Stomach (tissue), 19 donors: ENCODE results near the gene C22orf31. TPM values are rescaled to one million over a fixed set of nuclear protein-coding genes. Genes with fewer than 3 reads are reported as not detected.

Experiments used
- DNase-seq, 2 donors: peaks; one replicate each; pipeline versions ENCODE4 v3.0.0 to v3.0.0-alpha.2; 2013 to 2019
- H3K27ac ChIP-seq, 5 donors: fragments of 200-600 bp in 4 of 5; sonication (generic) in 4 of 5; one replicate each; pipeline ENCODE4 v1.5.1; 2013 to 2019; ENCODE audit warnings: mild to moderate bottlenecking in 1 of 5, moderate library complexity in 1 of 5
- H3K27me3 ChIP-seq, 3 donors: fragments of 200-600 bp; sonication (generic); one replicate each; pipeline ENCODE4 v1.5.1; 2017 to 2019; ENCODE audit warnings: mixed run types in 1 of 3
- H3K36me3 ChIP-seq, 4 donors: fragments of 200-600 bp; sonication (generic); 1 replicate in 3 of 4; 2 replicates in 1 of 4; pipeline ENCODE4 v1.5.1; 2016 to 2019
- H3K4me1 ChIP-seq, 4 donors: fragments of 200-600 bp; sonication (generic); one replicate each; pipeline ENCODE4 v1.5.1; 2016 to 2019
- H3K4me3 ChIP-seq, 4 donors: fragments of 200-600 bp; sonication (generic) in 3 of 4; one replicate each; pipeline ENCODE4 v1.5.1; 2016 to 2019; ENCODE audit warnings: mild to moderate bottlenecking in 1 of 4
- H3K9me3 ChIP-seq, 4 donors: fragments of 200-600 bp; sonication (generic); one replicate each; pipeline ENCODE4 v1.5.1; 2016 to 2019
- CTCF ChIP-seq, 7 experiments: fragments of 450-650 bp in 4 of 7; fragments of 200-600 bp in 3 of 7; sonication (generic) in 3 of 7; IDR thresholded peaks; one replicate each; pipeline ENCODE4 v1.5.1; 2016 to 2019; ENCODE audit warnings: antibody characterized with exemption in 7 of 7, control low read depth in 2 of 7, mild to moderate bottlenecking in 1 of 7
- EP300 ChIP-seq: sonication (generic); formaldehyde crosslinking; IDR thresholded peaks from one replicate; pipeline ENCODE4 v1.6.1; 2017; ENCODE audit warnings: antibody characterized with exemption
- POLR2A ChIP-seq, 4 donors: fragments of 450-650 bp; IDR thresholded peaks; one replicate each; pipeline ENCODE4 v1.6.1; 2016; ENCODE audit warnings: antibody characterized with exemption in 4 of 4, control low read depth in 2 of 4, mild to moderate bottlenecking in 1 of 4, moderate library complexity in 1 of 4
- POLR2AphosphoS5 ChIP-seq, 3 donors: sonication (generic); formaldehyde crosslinking; IDR thresholded peaks; one replicate each; pipeline ENCODE4 v1.6.1; 2016; ENCODE audit warnings: antibody characterized with exemption in 3 of 3
- WGBS, 5 donors: extraction: QIAGEN DNeasy Blood & Tissue Kit in 3 of 5; methylation state at CpG; one replicate each; pipeline versions ENCODE4 v1.1.5 to v1.1.7; 2013 to 2018; 5-methylcytosine and 5-hydroxymethylcytosine counted together
- intact Hi-C: fragments of 100-400 bp; cut with DNase I; formaldehyde crosslinking; loops from one replicate; pipeline ENCODE4 v1.15.1; 2023; ENCODE audit warnings: low total_unique reads
- long read RNA-seq, 10 donors: transcript quantifications; one replicate each; lab custom pipeline, GENCODE V29; 2026
- polyA plus RNA-seq, 3 donors: library from polyadenylated mRNA; stranded (reverse); fragments of 200-250 nt; gene quantifications; one replicate each; pipeline ENCODE4 v1.2.3, GENCODE V29; 2013
- total RNA-seq, 5 donors: library from RNA; depleted of rRNA; stranded (reverse); fragments of >200 nt; gene quantifications; one replicate each; pipeline versions ENCODE4 v1.1.0 to v1.2.3, GENCODE V29; 2014 to 2016
- donor health status: healthy with polysubstance abuse.
- donor health status: Bipolar disorder and iron deficiency.
- donor health status: healthy.

Gene C22orf31
- under 1 TPM in 1 of 5 donors, not detected in 4; 0.55 TPM for total RNA-seq
- polyA plus RNA-seq = not detected
- long read RNA-seq, donor 1 = 0 reads
- long read RNA-seq, donor 2 = 0 reads
- long read RNA-seq, donor 3 = 0 reads
- long read RNA-seq, donor 4 = 0 reads
- long read RNA-seq, donor 5 = 0 reads
- long read RNA-seq, donor 6 = 0 reads
- long read RNA-seq, donor 7 = 0 reads
- long read RNA-seq, donor 8 = 0 reads
- long read RNA-seq, donor 9 = 0 reads
- long read RNA-seq, donor 10 = 0 reads

GRCh38 chr22:29061773-29062172 is at the start of gene C22orf31:
C22orf31 (minus strand) TSS chr22:29061831; CDS start chr22:29061792, 39 bp downstream.
- Histone ChIP-seq H3K4me3 (no peak within 1 kb of the TSS), H3K36me3 (no peaks in the 10 kb centered on the region), H3K9me3 (no peaks in the 10 kb centered on the region), H3K27ac (no peak within 1 kb of the TSS), H3K4me1 (no peaks in the 10 kb centered on the region), H3K27me3 (no peaks in the 10 kb centered on the region)
- TF ChIP-seq POLR2A (IDR thresholded peaks at IDR 0.05) (no peak), POLR2AphosphoS5 (IDR thresholded peaks at IDR 0.05) (no peak), EP300 (no peak), CTCF (IDR thresholded peaks at IDR 0.05) (no peak)
- intact Hi-C loops = loop anchor here (10.0 kb wide), 1 partner anchor 193 kb away; no protein-coding TSS in a partner anchor
- no peak for DNase-seq
- WGBS, 5 donors = 61 to 68% (median 64%) methylated on average over 2 of the region's 2 CpGs

- H3K9me3 ChIP-seq = no peaks in the 10 kb centered on the region
- DNase-seq = no peak
- H3K27me3 ChIP-seq = no peaks in the 10 kb centered on the region
- no peak overlapping the region for H3K27ac ChIP-seq
- peaks cover 0 to 17% (median 9%) of the 10 kb centered on the region in 4 donors for H3K4me1 ChIP-seq
- intact Hi-C loops = no loop called here
- H3K36me3 ChIP-seq = no peaks in the 10 kb centered on the region
- no peak for TF ChIP-seq POLR2A (IDR thresholded peaks at IDR 0.05)
- TF ChIP-seq EP300 = no peak
- TF ChIP-seq CTCF (IDR thresholded peaks at IDR 0.05) = no peak
- TF ChIP-seq POLR2AphosphoS5 (IDR thresholded peaks at IDR 0.05) = no peak
- H3K4me3 ChIP-seq = no peak overlapping the region
- 93 to 97% (median 96%) methylated on average over 2 to 3 of the region's 3 CpGs for WGBS, 5 donors
Measured at GRCh38 chr22:29110946-29111345, 49.3 kb upstream of the C22orf31 start.

GRCh38 chr22:29109822-29110221 is 48.2 kb upstream of the C22orf31 start:
- no peak for DNase-seq
- 64 to 72% (median 67%) methylated on average over 4 of the region's 4 CpGs for WGBS, 5 donors
- H3K9me3 ChIP-seq = no peaks in the 10 kb centered on the region
- H3K27me3 ChIP-seq = no peaks in the 10 kb centered on the region
- H3K4me3 ChIP-seq = no peak overlapping the region
- TF ChIP-seq POLR2AphosphoS5 (IDR thresholded peaks at IDR 0.05) (peak in 1 of 3 donors; percentile 12), CTCF (IDR thresholded peaks at IDR 0.05) (no peak), POLR2A (IDR thresholded peaks at IDR 0.05) (no peak)
- peaks cover 0 to 10% (median 5%) of the 10 kb centered on the region in 4 donors for H3K4me1 ChIP-seq
- no peaks in the 10 kb centered on the region for H3K36me3 ChIP-seq
- peak overlapping the region in 1 of 5 donors; percentile 11 for H3K27ac ChIP-seq
- intact Hi-C loops = no loop called here

- Histone ChIP-seq H3K4me3 (no peak overlapping the region), H3K9me3 (no peaks in the 10 kb centered on the region), H3K27ac (no peak overlapping the region), H3K4me1 (peaks cover 0 to 5% (median 1%) of the 10 kb centered on the region in 4 donors), H3K27me3 (no peaks in the 10 kb centered on the region), H3K36me3 (no peaks in the 10 kb centered on the region)
- TF ChIP-seq POLR2A (IDR thresholded peaks at IDR 0.05) = no peak
- no peak for TF ChIP-seq POLR2AphosphoS5 (IDR thresholded peaks at IDR 0.05)
- TF ChIP-seq EP300 = no peak
- TF ChIP-seq CTCF (IDR thresholded peaks at IDR 0.05) = no peak
- WGBS, 5 donors = 92 to 99% (median 96%) methylated on average over 5 of the region's 5 CpGs
- intact Hi-C loops = no loop called here
- no peak for DNase-seq
Measured at GRCh38 chr22:29108137-29108536, 46.5 kb upstream of the C22orf31 start.
